NCI-H1417 (cell line): ENCODE data around the gene RMI2.

Experiments
- DNase-seq, 3 experiments: peaks; one replicate each; lab custom pipeline; 2025; lab: John Stamatoyannopoulos, UW

The RMI2 gene

GRCh38 chr16:11398851-11399250 lies 53.6 kb downstream of the RMI2 start:
- DNase-seq = no peak

- DNase-seq = no peak
Observed at GRCh38 chr16:11399261-11399831, 54.1 kb downstream of the RMI2 start.

- DNase-seq = no peak
Observed at GRCh38 chr16:11400076-11400475, 54.8 kb downstream of the RMI2 start.
